Liver (tissue), 9 donors: Measurements from ENCODE around the gene TMEM238L. TPM values are rescaled to one million over a fixed set of nuclear protein-coding genes. Genes with fewer than 3 reads are reported as not detected.
"Not testable (repeated sequence)": the region's sequence is repeated elsewhere in the genome, so short reads cannot be mapped to it uniquely, and the experiment has no call there.

Source experiments
- DNase-seq: peaks from one replicate; pipeline ENCODE4 v3.0.0-alpha.2; 2017; ENCODE audit warnings: low spot score
- H3K27ac ChIP-seq, 2 donors: one replicate each; pipeline ENCODE4 v1.7.0; 2013; ENCODE audit warnings: inconsistent platforms in 2 of 2, low read length in 2 of 2, control low read depth in 1 of 2, low read depth in 1 of 2, mild to moderate bottlenecking in 1 of 2
- H3K27me3 ChIP-seq, 4 donors: one replicate each; pipeline versions ENCODE4 v1.6.1 to v1.7.0; 2013; ENCODE audit warnings: low read length in 3 of 4, inconsistent platforms in 1 of 4, mild to moderate bottlenecking in 1 of 4, moderate library complexity in 1 of 4; ENCODE audit not compliant: control insufficient read depth in 4 of 4, insufficient read depth in 4 of 4
- H3K36me3 ChIP-seq, 4 donors: one replicate each; pipeline versions ENCODE4 v1.6.1 to v1.7.0; 2013; ENCODE audit warnings: low read length in 3 of 4, mild to moderate bottlenecking in 3 of 4, low read depth in 1 of 4, moderate library complexity in 1 of 4; ENCODE audit not compliant: control insufficient read depth in 4 of 4, insufficient read depth in 3 of 4
- H3K4me1 ChIP-seq, 4 donors: one replicate each; pipeline versions ENCODE4 v1.6.1 to v1.7.0; 2013; ENCODE audit warnings: low read length in 3 of 4, mild to moderate bottlenecking in 3 of 4, moderate library complexity in 1 of 4; ENCODE audit not compliant: control insufficient read depth in 4 of 4, insufficient read depth in 4 of 4
- H3K4me3 ChIP-seq, 3 donors: one replicate each; pipeline versions ENCODE4 v1.6.1 to v1.7.0; 2013; ENCODE audit warnings: low read length in 3 of 3, control low read depth in 1 of 3, low read depth in 1 of 3, mild to moderate bottlenecking in 1 of 3
- H3K9ac ChIP-seq, 2 donors: one replicate each; pipeline ENCODE4 v1.7.0; 2013; ENCODE audit warnings: low read length in 2 of 2, mild to moderate bottlenecking in 2 of 2, moderate library complexity in 2 of 2, control low read depth in 1 of 2, low read depth in 1 of 2
- H3K9me3 ChIP-seq, 4 donors: one replicate each; pipeline versions ENCODE4 v1.6.1 to v1.7.0; 2013; ENCODE audit warnings: low read length in 3 of 4; ENCODE audit not compliant: control insufficient read depth in 4 of 4
- FOXA1 ChIP-seq: IDR thresholded peaks from 2 replicates; pipeline ENCODE4 v1.6.1; 2016; ENCODE audit warnings: antibody characterized with exemption
- FOXA2 ChIP-seq: IDR thresholded peaks from 2 replicates; pipeline ENCODE4 v1.6.1; 2016; ENCODE audit warnings: antibody characterized with exemption
- GABPA ChIP-seq, 2 donors: IDR thresholded peaks in 1 of 2; conservative IDR thresholded peaks in 1 of 2; 2 replicates each; pipeline ENCODE4 v1.6.1; 2016; ENCODE audit warnings: antibody characterized with exemption in 2 of 2, mild to moderate bottlenecking in 1 of 2, moderate library complexity in 1 of 2
- HNF4A ChIP-seq, 2 donors: conservative IDR thresholded peaks; 2 replicates each; pipeline ENCODE4 v1.6.1; 2016; ENCODE audit warnings: antibody characterized with exemption in 2 of 2, mild to moderate bottlenecking in 2 of 2
- JUND ChIP-seq, 2 donors: IDR thresholded peaks; 2 replicates each; pipeline ENCODE4 v1.6.1; 2016; ENCODE audit warnings: antibody characterized with exemption in 2 of 2
- NR2F2 ChIP-seq: IDR thresholded peaks from 2 replicates; pipeline ENCODE4 v1.6.1; 2016; ENCODE audit warnings: antibody characterized with exemption
- RXRA ChIP-seq, 2 donors: IDR thresholded peaks; 2 replicates each; pipeline ENCODE4 v1.6.1; 2017 to 2018; ENCODE audit warnings: antibody characterized with exemption in 2 of 2, mild to moderate bottlenecking in 1 of 2
- SP1 ChIP-seq: IDR thresholded peaks from 2 replicates; pipeline ENCODE4 v1.6.1; 2018; ENCODE audit warnings: antibody characterized with exemption, mild to moderate bottlenecking
- TAF1 ChIP-seq: conservative IDR thresholded peaks from 2 replicates; pipeline ENCODE4 v1.6.1; 2016; ENCODE audit warnings: antibody characterized with exemption, mild to moderate bottlenecking
- WGBS: extraction: QIAGEN DNeasy Blood & Tissue Kit; methylation state at CpG from one replicate; pipeline ENCODE4 v1.1.7; 2013; 5-methylcytosine and 5-hydroxymethylcytosine counted together
- polyA plus RNA-seq, 2 donors: library from polyadenylated mRNA; stranded (reverse) in 1 of 2; unstranded in 1 of 2; fragments of 200-250 nt in 1 of 2; fragments of >200 nt in 1 of 2; fragmentation: Nextera tagmentation in 1 of 2; extraction: Ambion mirVana in 1 of 2; gene quantifications; one replicate each; pipeline versions ENCODE4 v1.2.1 to v1.2.3, GENCODE V29; 2013 to 2015
- total RNA-seq, 2 donors: library from RNA; depleted of rRNA; stranded (reverse); fragments of >200 nt; gene quantifications; one replicate each; pipeline ENCODE4 v1.2.3, GENCODE V29; 2014
- TF ChIP-seq, protein P1 (sequence below): fragments of 150-350 bp; IDR thresholded peaks from 2 replicates; pipeline ENCODE4 v1.5.1; 2017; ENCODE audit warnings: improper control_type of control experiment, low read depth, low read length; ENCODE audit not compliant: missing input control
- TF ChIP-seq, protein P2 (sequence below): IDR thresholded peaks from 2 replicates; pipeline ENCODE4 v1.6.1; 2016; ENCODE audit warnings: antibody characterized with exemption, mild to moderate bottlenecking
- TF ChIP-seq, protein P3 (sequence below): IDR thresholded peaks from 2 replicates; pipeline ENCODE4 v1.6.1; 2016; ENCODE audit warnings: antibody characterized with exemption
- TF ChIP-seq, protein P4 (sequence below): IDR thresholded peaks from 2 replicates; pipeline ENCODE4 v1.6.1; 2016; ENCODE audit warnings: antibody characterized with exemption
- TF ChIP-seq, protein P5 (sequence below): IDR thresholded peaks from 2 replicates; pipeline ENCODE4 v1.6.1; 2016; ENCODE audit warnings: antibody characterized with exemption
- donor health status: healthy.
- donor health status: healthy.
- donor health status: healthy.
- donor health status: healthy.
- donor health status: healthy.

TMEM238L gene, protein sequence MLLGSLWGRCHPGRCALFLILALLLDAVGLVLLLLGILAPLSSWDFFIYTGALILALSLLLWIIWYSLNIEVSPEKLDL
- total RNA-seq, result 1 to 10 TPM in 1 of 2 donors, not detected in 1; 4.2 TPM
- polyA plus RNA-seq, result 1 to 10 TPM in 1 of 2 donors, under 1 TPM in 1; 0.85 to 1.2 TPM

DNA sequence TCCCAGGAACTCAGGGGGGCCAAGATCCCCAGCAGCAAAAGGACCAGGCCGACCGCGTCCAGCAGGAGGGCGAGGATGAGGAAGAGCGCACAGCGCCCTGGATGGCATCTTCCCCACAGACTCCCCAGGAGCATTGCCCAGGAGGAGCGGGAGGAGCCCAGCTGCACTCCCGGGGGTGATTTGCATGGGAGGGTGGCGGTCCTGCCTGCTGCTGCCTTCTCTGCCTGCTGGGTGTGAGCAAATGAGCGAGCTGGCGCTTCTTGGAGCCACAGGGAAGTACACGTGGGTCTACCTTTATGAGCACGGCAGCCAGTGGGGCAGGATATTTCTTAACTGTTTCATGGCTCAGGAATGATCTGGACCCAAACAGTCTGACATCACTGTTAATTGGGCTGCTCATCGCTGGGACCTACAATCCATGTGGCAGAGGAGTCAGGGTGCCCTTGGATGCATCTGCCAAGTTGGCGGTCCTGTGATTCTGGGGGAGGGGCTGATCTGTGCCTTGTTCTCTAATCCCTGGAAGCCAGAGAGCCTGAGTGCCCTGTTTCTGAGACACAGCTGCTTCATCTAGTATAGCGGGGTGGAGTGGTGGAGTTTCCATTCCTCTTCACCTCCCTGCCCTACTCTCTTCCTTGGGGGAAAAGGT is at the start of gene TMEM238L:
Gene TMEM238L (minus strand): TSS at position 270 of the 646 bp plus-strand sequence. CDS start 136 bp downstream, at position 134.
- DNase-seq, result no peak
- TF ChIP-seq FOXA1, result no peak
- TF ChIP-seq, protein P1, sequence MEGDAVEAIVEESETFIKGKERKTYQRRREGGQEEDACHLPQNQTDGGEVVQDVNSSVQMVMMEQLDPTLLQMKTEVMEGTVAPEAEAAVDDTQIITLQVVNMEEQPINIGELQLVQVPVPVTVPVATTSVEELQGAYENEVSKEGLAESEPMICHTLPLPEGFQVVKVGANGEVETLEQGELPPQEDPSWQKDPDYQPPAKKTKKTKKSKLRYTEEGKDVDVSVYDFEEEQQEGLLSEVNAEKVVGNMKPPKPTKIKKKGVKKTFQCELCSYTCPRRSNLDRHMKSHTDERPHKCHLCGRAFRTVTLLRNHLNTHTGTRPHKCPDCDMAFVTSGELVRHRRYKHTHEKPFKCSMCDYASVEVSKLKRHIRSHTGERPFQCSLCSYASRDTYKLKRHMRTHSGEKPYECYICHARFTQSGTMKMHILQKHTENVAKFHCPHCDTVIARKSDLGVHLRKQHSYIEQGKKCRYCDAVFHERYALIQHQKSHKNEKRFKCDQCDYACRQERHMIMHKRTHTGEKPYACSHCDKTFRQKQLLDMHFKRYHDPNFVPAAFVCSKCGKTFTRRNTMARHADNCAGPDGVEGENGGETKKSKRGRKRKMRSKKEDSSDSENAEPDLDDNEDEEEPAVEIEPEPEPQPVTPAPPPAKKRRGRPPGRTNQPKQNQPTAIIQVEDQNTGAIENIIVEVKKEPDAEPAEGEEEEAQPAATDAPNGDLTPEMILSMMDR, result no peak
- TF ChIP-seq RXRA (IDR thresholded peaks at IDR 0.05), result no peak
- TF ChIP-seq, protein P2, sequence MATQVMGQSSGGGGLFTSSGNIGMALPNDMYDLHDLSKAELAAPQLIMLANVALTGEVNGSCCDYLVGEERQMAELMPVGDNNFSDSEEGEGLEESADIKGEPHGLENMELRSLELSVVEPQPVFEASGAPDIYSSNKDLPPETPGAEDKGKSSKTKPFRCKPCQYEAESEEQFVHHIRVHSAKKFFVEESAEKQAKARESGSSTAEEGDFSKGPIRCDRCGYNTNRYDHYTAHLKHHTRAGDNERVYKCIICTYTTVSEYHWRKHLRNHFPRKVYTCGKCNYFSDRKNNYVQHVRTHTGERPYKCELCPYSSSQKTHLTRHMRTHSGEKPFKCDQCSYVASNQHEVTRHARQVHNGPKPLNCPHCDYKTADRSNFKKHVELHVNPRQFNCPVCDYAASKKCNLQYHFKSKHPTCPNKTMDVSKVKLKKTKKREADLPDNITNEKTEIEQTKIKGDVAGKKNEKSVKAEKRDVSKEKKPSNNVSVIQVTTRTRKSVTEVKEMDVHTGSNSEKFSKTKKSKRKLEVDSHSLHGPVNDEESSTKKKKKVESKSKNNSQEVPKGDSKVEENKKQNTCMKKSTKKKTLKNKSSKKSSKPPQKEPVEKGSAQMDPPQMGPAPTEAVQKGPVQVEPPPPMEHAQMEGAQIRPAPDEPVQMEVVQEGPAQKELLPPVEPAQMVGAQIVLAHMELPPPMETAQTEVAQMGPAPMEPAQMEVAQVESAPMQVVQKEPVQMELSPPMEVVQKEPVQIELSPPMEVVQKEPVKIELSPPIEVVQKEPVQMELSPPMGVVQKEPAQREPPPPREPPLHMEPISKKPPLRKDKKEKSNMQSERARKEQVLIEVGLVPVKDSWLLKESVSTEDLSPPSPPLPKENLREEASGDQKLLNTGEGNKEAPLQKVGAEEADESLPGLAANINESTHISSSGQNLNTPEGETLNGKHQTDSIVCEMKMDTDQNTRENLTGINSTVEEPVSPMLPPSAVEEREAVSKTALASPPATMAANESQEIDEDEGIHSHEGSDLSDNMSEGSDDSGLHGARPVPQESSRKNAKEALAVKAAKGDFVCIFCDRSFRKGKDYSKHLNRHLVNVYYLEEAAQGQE, result no peak
- TF ChIP-seq, protein P3, sequence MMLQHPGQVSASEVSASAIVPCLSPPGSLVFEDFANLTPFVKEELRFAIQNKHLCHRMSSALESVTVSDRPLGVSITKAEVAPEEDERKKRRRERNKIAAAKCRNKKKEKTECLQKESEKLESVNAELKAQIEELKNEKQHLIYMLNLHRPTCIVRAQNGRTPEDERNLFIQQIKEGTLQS, result no peak
- TF ChIP-seq HNF4A (conservative IDR thresholded peaks at IDR 0.05), result no peak
- TF ChIP-seq, protein P4, sequence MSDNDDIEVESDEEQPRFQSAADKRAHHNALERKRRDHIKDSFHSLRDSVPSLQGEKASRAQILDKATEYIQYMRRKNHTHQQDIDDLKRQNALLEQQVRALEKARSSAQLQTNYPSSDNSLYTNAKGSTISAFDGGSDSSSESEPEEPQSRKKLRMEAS, result no peak
- TF ChIP-seq NR2F2, result no peak
- no peak for TF ChIP-seq TAF1
- TF ChIP-seq SP1, result no peak
- TF ChIP-seq, protein P5, sequence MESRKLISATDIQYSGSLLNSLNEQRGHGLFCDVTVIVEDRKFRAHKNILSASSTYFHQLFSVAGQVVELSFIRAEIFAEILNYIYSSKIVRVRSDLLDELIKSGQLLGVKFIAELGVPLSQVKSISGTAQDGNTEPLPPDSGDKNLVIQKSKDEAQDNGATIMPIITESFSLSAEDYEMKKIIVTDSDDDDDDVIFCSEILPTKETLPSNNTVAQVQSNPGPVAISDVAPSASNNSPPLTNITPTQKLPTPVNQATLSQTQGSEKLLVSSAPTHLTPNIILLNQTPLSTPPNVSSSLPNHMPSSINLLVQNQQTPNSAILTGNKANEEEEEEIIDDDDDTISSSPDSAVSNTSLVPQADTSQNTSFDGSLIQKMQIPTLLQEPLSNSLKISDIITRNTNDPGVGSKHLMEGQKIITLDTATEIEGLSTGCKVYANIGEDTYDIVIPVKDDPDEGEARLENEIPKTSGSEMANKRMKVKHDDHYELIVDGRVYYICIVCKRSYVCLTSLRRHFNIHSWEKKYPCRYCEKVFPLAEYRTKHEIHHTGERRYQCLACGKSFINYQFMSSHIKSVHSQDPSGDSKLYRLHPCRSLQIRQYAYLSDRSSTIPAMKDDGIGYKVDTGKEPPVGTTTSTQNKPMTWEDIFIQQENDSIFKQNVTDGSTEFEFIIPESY, result no peak
- TF ChIP-seq GABPA (IDR thresholded peaks at IDR 0.05 in 1 of 2, conservative IDR thresholded peaks at IDR 0.05 in 1 of 2), result no peak
- no peak for TF ChIP-seq FOXA2
- TF ChIP-seq JUND (IDR thresholded peaks at IDR 0.05), result no peak
- Histone ChIP-seq H3K9me3 (no peaks in the 10 kb centered on the region), H3K36me3 (peaks cover 0 to 2% (median 0%) of the 10 kb centered on the region in 4 donors), H3K27ac (no peak within 1 kb of the TSS), H3K27me3 (no peaks in the 10 kb centered on the region), H3K4me3 (no peak within 1 kb of the TSS), H3K9ac (no peak within 1 kb of the TSS), H3K4me1 (peaks cover 3 to 9% (median 6%) of the 10 kb centered on the region in 4 donors)
- WGBS, result 82% methylated on average over 16 of the region's 16 CpGs

DNA sequence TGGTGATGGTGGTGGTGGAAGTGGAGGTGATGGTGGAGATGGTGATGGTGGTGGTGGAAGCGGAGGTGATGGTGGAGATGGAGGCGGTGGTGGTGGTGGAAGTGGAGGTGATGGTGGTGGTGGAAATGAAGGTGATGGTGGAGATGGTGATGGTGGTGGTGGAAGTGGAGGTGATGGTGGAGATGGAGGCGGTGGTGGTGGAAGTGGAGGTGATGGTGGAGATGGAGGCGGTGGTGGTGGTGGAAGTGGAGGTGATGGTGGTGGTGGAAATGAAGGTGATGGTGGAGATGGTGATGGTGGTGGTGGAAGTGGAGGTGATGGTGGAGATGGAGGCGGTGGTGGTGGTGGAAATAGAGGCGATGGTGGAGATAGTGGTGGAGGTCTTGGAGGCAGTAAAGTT is 42.7 kb upstream of the TMEM238L start:
- 81% methylated on average over 6 of the region's 6 CpGs for WGBS
- not testable (repeated sequence) for DNase-seq

More for the DNA sequence above, 42.7 kb upstream of the TMEM238L start:
- H3K4me3 ChIP-seq, H3K9ac ChIP-seq, H3K9me3 ChIP-seq, H3K27me3 ChIP-seq, H3K36me3 ChIP-seq, H3K27ac ChIP-seq: not testable (repeated sequence)
- H3K4me1 ChIP-seq, result peaks cover 0 to 16% (median 8%) of the 10 kb centered on the region in 4 donors
